Measurements from ENCODE around the gene PRDM1.

PRDM1 gene

DNA sequence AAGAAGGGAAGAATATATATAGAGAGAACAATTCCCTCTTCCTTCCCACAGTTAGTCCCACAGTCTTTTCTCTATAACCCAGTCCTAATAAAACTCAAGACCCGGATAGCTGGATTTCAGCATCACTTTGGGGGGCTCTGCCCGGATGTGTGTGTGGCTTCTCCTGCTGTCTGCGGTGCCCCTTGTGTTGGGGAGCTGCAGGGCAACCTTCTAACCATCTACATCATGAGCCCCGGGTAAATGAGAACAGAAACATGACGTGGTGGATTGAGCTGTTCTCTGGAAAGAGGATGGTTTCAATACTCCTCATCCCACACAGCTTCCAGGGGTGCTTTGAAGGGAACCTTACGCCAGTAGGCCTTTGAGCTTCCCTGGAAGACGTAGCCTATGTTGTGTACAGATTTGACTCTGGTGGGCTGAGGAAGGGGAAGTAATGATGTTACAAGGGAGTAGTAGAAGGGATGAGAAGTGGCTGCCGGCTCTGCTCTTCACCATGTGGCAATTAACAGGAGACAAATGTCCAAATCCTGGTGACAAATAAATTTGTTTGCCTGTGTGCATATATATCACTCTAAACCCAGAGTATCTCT lies 13.5 kb upstream of the PRDM1 start (continued):
- TF ChIP-seq, protein P1, sequence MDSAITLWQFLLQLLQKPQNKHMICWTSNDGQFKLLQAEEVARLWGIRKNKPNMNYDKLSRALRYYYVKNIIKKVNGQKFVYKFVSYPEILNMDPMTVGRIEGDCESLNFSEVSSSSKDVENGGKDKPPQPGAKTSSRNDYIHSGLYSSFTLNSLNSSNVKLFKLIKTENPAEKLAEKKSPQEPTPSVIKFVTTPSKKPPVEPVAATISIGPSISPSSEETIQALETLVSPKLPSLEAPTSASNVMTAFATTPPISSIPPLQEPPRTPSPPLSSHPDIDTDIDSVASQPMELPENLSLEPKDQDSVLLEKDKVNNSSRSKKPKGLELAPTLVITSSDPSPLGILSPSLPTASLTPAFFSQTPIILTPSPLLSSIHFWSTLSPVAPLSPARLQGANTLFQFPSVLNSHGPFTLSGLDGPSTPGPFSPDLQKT (IDR thresholded peaks at IDR 0.05; ENCODE audit: borderline replicate concordance, low read depth, low read length), result no peak
- TF ChIP-seq ZNF202 (tag by site-specific recombination; IDR thresholded peaks at IDR 0.05; ENCODE audit: borderline replicate concordance), result no peak
- no peak for TF ChIP-seq ZNF239 (tag by site-specific recombination; IDR thresholded peaks at IDR 0.05)
- no peak for TF ChIP-seq ZNF623 (tag by site-specific recombination; IDR thresholded peaks at IDR 0.05)
- TF ChIP-seq, protein P2, sequence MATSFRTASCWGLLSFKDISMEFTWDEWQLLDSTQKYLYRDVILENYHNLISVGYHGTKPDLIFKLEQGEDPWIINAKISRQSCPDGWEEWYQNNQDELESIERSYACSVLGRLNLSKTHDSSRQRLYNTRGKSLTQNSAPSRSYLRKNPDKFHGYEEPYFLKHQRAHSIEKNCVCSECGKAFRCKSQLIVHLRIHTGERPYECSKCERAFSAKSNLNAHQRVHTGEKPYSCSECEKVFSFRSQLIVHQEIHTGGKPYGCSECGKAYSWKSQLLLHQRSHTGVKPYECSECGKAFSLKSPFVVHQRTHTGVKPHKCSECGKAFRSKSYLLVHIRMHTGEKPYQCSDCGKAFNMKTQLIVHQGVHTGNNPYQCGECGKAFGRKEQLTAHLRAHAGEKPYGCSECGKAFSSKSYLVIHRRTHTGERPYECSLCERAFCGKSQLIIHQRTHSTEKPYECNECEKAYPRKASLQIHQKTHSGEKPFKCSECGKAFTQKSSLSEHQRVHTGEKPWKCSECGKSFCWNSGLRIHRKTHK (tag by site-specific recombination; IDR thresholded peaks at IDR 0.05), result no peak

DNA sequence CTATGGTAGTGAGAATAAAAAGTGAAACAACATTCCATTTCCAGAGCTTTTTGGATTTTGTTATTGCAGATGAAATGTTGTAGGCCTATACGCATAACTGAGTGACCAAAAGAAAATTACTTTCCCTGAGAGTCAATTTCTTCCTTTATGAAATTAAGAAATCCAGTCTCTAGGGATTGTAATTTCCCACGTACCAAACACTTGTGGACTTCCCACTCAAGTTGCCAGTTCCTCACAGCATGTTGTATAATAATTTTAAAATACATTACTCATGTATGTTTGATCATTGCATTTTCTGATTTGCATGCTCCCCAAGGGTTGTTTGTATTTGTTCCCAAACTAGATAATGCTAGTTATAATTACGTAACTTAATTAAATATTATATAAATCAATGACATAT lies 12.0 kb upstream of the PRDM1 start:
- H3K4me1 ChIP-seq (ENCODE audit: control insufficient read depth, insufficient read depth, low read length), result peaks cover 11% of the 10 kb centered on the region
- CTCF ChIA-PET, result interaction anchor here (0.6 to 0.8 kb wide), 2 partner anchors 131 to 154 kb away, joined by 3 to 5 read pairs; no protein-coding TSS in a partner anchor

DNA sequence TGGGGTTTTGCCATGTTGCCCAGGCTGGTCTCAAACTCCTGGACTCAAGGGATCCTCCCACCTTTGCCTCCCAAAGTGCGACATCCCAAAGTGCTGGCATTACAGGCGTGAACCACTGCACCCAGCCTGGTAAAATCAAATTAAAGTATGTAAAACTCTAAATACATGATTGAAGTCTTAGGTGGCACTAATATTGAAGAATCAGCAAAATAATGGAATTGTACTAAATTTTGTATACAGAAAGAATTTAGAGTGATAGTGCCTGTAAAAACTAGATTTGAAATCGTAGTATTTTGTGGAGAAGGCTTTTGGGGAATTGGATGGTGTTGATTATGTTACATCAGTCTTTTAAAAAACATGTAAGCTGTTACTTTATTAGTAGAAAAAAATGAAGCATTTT lies 10.0 kb upstream of the PRDM1 start:
- no peaks in the 10 kb centered on the region for H3K9me3 ChIP-seq (ENCODE audit: control insufficient read depth, insufficient read depth, low read depth, low read length)
- no peak overlapping the region for H3K27ac ChIP-seq (ENCODE audit: extremely low read depth, low read depth, low read length)
- TF ChIP-seq, protein P3, sequence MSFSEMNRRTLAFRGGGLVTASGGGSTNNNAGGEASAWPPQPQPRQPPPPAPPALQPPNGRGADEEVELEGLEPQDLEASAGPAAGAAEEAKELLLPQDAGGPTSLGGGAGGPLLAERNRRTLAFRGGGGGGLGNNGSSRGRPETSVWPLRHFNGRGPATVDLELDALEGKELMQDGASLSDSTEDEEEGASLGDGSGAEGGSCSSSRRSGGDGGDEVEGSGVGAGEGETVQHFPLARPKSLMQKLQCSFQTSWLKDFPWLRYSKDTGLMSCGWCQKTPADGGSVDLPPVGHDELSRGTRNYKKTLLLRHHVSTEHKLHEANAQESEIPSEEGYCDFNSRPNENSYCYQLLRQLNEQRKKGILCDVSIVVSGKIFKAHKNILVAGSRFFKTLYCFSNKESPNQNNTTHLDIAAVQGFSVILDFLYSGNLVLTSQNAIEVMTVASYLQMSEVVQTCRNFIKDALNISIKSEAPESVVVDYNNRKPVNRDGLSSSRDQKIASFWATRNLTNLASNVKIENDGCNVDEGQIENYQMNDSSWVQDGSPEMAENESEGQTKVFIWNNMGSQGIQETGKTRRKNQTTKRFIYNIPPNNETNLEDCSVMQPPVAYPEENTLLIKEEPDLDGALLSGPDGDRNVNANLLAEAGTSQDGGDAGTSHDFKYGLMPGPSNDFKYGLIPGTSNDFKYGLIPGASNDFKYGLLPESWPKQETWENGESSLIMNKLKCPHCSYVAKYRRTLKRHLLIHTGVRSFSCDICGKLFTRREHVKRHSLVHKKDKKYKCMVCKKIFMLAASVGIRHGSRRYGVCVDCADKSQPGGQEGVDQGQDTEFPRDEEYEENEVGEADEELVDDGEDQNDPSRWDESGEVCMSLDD (tag by site-specific recombination; IDR thresholded peaks at IDR 0.05), result no peak
- TF ChIP-seq, protein P4, sequence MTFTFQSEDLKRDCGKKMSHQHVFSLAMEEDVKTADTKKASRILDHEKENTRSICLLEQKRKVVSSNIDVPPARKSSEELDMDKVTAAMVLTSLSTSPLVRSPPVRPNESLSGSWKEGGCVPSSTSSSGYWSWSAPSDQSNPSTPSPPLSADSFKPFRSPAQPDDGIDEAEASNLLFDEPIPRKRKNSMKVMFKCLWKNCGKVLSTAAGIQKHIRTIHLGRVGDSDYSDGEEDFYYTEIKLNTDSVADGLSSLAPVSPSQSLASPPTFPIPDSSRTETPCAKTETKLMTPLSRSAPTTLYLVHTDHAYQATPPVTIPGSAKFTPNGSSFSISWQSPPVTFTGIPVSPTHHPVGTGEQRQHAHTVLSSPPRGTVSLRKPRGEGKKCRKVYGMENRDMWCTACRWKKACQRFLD (tag by site-specific recombination; IDR thresholded peaks at IDR 0.05), result no peak
- TF ChIP-seq ZNF175 (tag by site-specific recombination; IDR thresholded peaks at IDR 0.05) (no peak), ZNF549 (tag by site-specific recombination; IDR thresholded peaks at IDR 0.05) (no peak), ZNF366 (tag by site-specific recombination; conservative IDR thresholded peaks at IDR 0.05) (no peak)
- CTCF ChIA-PET, result no interaction called here
- peaks cover 5% of the 10 kb centered on the region; the same call in 1 of the 2 replicates for H3K4me1 ChIP-seq (ENCODE audit: control insufficient read depth, insufficient read depth, low read length)
- POLR2A ChIA-PET, result interaction anchor here (0.7 kb wide), 1 partner anchor 384 kb away, joined by 3 read pairs; no protein-coding TSS in a partner anchor
- no peak overlapping the region for H3K4me3 ChIP-seq (ENCODE audit: low read depth, low read length)
- no peaks in the 10 kb centered on the region for H3K36me3 ChIP-seq (ENCODE audit: control insufficient read depth in 2 of 2, insufficient read depth in 1 of 2, low read length in 2 of 2)

More for the DNA sequence above, 12.0 kb upstream of the PRDM1 start:
- H3K9me3 ChIP-seq (ENCODE audit: control insufficient read depth, insufficient read depth, low read depth, low read length), result no peaks in the 10 kb centered on the region
- no peak overlapping the region for H3K27ac ChIP-seq (ENCODE audit: extremely low read depth, low read depth, low read length)
- POLR2A ChIA-PET, result no interaction called here
- no peak overlapping the region for H3K4me3 ChIP-seq (ENCODE audit: low read depth, low read length)
- no peaks in the 10 kb centered on the region for H3K36me3 ChIP-seq (ENCODE audit: control insufficient read depth in 2 of 2, insufficient read depth in 1 of 2, low read length in 2 of 2)
- TF ChIP-seq PRDM1 (tag by site-specific recombination; IDR thresholded peaks at IDR 0.05), result 0 out of 2 replicates have a peak, but pooled peaks have one; percentile 46
- no peak for TF ChIP-seq ZNF19 (tag by site-specific recombination; IDR thresholded peaks at IDR 0.05; ENCODE audit: low read depth)

DNA sequence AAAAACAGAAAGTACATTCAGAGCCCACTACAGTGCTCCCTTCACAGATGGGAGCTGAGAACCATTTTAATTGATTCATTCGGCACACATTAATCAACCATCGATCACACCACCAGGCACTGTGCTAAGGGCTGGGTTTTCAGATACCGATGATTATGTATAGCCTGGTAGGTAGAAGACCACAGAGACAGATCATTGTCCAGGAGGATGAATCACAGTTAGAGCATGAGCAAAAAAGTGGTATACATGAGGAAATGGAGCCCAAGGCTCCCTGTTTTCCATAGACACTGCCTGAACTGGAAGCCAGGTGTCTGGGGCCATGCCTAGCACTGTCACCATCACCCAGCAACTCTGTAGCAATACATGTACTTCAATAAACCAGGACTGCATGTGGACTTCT lies 9.0 kb upstream of the PRDM1 start:
- ChIA-PET CTCF (no interaction called here), POLR2A (no interaction called here)
- H3K4me3 ChIP-seq (ENCODE audit: low read depth, low read length), result no peak overlapping the region
- H3K9me3 ChIP-seq (ENCODE audit: control insufficient read depth, insufficient read depth, low read depth, low read length), result no peaks in the 10 kb centered on the region
- no peak for TF ChIP-seq ZNF19 (tag by site-specific recombination; IDR thresholded peaks at IDR 0.05; ENCODE audit: low read depth)
- TF ChIP-seq YY1 (tag by site-specific recombination; IDR thresholded peaks at IDR 0.05), result no peak
- TF ChIP-seq OSR2 (tag by site-specific recombination; IDR thresholded peaks at IDR 0.05), result no peak
- TF ChIP-seq ZNF394 (tag by site-specific recombination; IDR thresholded peaks at IDR 0.05; ENCODE audit: borderline replicate concordance), result no peak
- no peak for TF ChIP-seq ZFP69B (tag by site-specific recombination; IDR thresholded peaks at IDR 0.05)
- no peak for TF ChIP-seq ZNF302 (tag by site-specific recombination; IDR thresholded peaks at IDR 0.05; ENCODE audit: low read depth)
- H3K27ac ChIP-seq (ENCODE audit: extremely low read depth, low read depth, low read length), result no peak overlapping the region
- peaks cover 5% of the 10 kb centered on the region; the same call in 1 of the 2 replicates for H3K4me1 ChIP-seq (ENCODE audit: control insufficient read depth, insufficient read depth, low read length)
- H3K36me3 ChIP-seq (ENCODE audit: control insufficient read depth in 2 of 2, insufficient read depth in 1 of 2, low read length in 2 of 2), result no peaks in the 10 kb centered on the region
